ENCODE measurements around the gene DYNLRB1. TPM values are rescaled to one million over a fixed set of nuclear protein-coding genes. Genes with fewer than 3 reads are reported as not detected.

Gene DYNLRB1
- total and polyA plus RNA-seq, 9 of the 15 experiments (the other 6 are each of a cell fraction or from before 2014, with no cell fraction given): 48.7 to 358 (median 121) TPM

GRCh38 chr20:34566978-34567891, 51.0 kb downstream of the DYNLRB1 start:
- H3K9me1 ChIP-seq (ENCODE audit: control insufficient read depth, insufficient read depth, low read length): no peaks in the 10 kb centered on the region
- BruUV-seq (replicated peaks): no TSS peak
- no peak overlapping the region for H3K27ac ChIP-seq (ENCODE audit: extremely low read depth, low read depth, low read length)
- no peak for TF ChIP-seq RFX7 (CRISPR knock-in tag; IDR thresholded peaks at IDR 0.05)
- no peak for TF ChIP-seq TAL1 (IDR thresholded peaks at IDR 0.05)
- TF ChIP-seq, protein P1, sequence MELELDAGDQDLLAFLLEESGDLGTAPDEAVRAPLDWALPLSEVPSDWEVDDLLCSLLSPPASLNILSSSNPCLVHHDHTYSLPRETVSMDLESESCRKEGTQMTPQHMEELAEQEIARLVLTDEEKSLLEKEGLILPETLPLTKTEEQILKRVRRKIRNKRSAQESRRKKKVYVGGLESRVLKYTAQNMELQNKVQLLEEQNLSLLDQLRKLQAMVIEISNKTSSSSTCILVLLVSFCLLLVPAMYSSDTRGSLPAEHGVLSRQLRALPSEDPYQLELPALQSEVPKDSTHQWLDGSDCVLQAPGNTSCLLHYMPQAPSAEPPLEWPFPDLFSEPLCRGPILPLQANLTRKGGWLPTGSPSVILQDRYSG (tag; conservative IDR thresholded peaks at IDR 0.05; ENCODE audit: low read depth): no peak
- TF ChIP-seq HDAC8 (tag; IDR thresholded peaks at IDR 0.05): no peak
- TF ChIP-seq SRF (CRISPR knock-in tag; IDR thresholded peaks at IDR 0.05): no peak
- no peak for TF ChIP-seq CAMTA2 (CRISPR knock-in tag; conservative IDR thresholded peaks at IDR 0.05)
- TF ChIP-seq CBX1 (IDR thresholded peaks at IDR 0.05; ENCODE audit: low read depth): no peak
- TF ChIP-seq, protein P2, sequence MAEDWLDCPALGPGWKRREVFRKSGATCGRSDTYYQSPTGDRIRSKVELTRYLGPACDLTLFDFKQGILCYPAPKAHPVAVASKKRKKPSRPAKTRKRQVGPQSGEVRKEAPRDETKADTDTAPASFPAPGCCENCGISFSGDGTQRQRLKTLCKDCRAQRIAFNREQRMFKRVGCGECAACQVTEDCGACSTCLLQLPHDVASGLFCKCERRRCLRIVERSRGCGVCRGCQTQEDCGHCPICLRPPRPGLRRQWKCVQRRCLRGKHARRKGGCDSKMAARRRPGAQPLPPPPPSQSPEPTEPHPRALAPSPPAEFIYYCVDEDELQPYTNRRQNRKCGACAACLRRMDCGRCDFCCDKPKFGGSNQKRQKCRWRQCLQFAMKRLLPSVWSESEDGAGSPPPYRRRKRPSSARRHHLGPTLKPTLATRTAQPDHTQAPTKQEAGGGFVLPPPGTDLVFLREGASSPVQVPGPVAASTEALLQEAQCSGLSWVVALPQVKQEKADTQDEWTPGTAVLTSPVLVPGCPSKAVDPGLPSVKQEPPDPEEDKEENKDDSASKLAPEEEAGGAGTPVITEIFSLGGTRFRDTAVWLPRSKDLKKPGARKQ (CRISPR knock-in tag; IDR thresholded peaks at IDR 0.05): no peak
- no peak for TF ChIP-seq RAD51 (IDR thresholded peaks at IDR 0.05; ENCODE audit: borderline replicate concordance, low read depth)
- no peak for TF ChIP-seq ZNF174 (CRISPR knock-in tag; IDR thresholded peaks at IDR 0.05)
- no peak for TF ChIP-seq RBBP5 (IDR thresholded peaks at IDR 0.05; ENCODE audit: borderline replicate concordance, insufficient read depth, low read length, poor library complexity, severe bottlenecking)
- no peak for TF ChIP-seq MBD2 (IDR thresholded peaks at IDR 0.05; ENCODE audit: borderline replicate concordance, low read depth)
- TF ChIP-seq HEY1 (CRISPR knock-in tag; IDR thresholded peaks at IDR 0.05; ENCODE audit: borderline replicate concordance): no peak
- TF ChIP-seq MTA1 (IDR thresholded peaks at IDR 0.05; ENCODE audit: borderline replicate concordance): no peak
- H3K36me3 ChIP-seq (ENCODE audit: control insufficient read depth, insufficient read depth, low read length): peaks cover 6% of the 10 kb centered on the region; the same call in 2 of the 3 replicates
- H4K20me1 ChIP-seq (replicated peaks; ENCODE audit: control insufficient read depth, insufficient read depth, low read length): peaks cover 3% of the 10 kb centered on the region; the same call in 1 of the 2 replicates
- no peak for FAIRE-seq
- DNase-seq (ENCODE audit: extremely low read depth in 1 of 4, low spot score in 3 of 4): no peak
- ChIA-PET CTCF (ENCODE audit: low intra/inter-chr PET ratio) (no interaction called here), POLR2A (interaction anchor here (0.7 to 2.1 kb wide), 4 partner anchors 9 to 19 kb away, joined by 3 to 7 read pairs (median 4); no protein-coding TSS in a partner anchor)
- no peak for ATAC-seq
- in situ Hi-C loops (cut with MboI) (no loop called here), intact Hi-C loops (cut with micrococcal nuclease) (no loop called here)
- 57% methylated on average over 9 of the region's 9 CpGs for WGBS (ENCODE audit: insufficient coverage, low coverage, missing lambda C conversion rate)
- no peak overlapping the region for H3K4me3 ChIP-seq
- no peak overlapping the region for H3K4me2 ChIP-seq (ENCODE audit: insufficient read depth, low read length)
- no peaks in the 10 kb centered on the region for H3K79me2 ChIP-seq (ENCODE audit: control insufficient read depth, insufficient read depth, low read length)
- H3K9ac ChIP-seq (ENCODE audit: insufficient read depth in 1 of 2, low read depth in 2 of 2, low read length in 2 of 2): peak overlapping the region in 1 of 2 experiments; percentile 3; a peak in 1 of 4 replicates
- H2AFZ ChIP-seq (ENCODE audit: low read depth, low read length): no peak overlapping the region
- peaks cover 3 to 15% of the 10 kb centered on the region in 2 experiments; a peak in 4 of 5 replicates for H3K4me1 ChIP-seq (replicated peaks in 1 of 2; ENCODE audit: control insufficient read depth in 2 of 2, insufficient read depth in 2 of 2, low read length in 2 of 2)
- no peaks in the 10 kb centered on the region for H3K27me3 ChIP-seq (ENCODE audit: control insufficient read depth in 2 of 2, insufficient read depth in 2 of 2, low read length in 2 of 2)
- H3K9me3 ChIP-seq (replicated peaks; ENCODE audit: control insufficient read depth, insufficient read depth, low read depth, low read length): no peaks in the 10 kb centered on the region

All from K562 (cell line).